ENCODE data around the gene NCF2.

- no peak for TF ChIP-seq POLR2A (IDR thresholded peaks at IDR 0.05; ENCODE audit: extremely low read depth, insufficient read length)
- TF ChIP-seq CTCF (IDR thresholded peaks at IDR 0.05; ENCODE audit: low read depth, low read length): no peak
- TF ChIP-seq MAX (IDR thresholded peaks at IDR 0.05; ENCODE audit: low read depth, low read length): no peak
These were observed 43.8 kb downstream of the NCF2 start for GRCh38 chr1:183546427-183546826.

Measured in NB4 (cell line).